GM23338 (cell line): ENCODE results near the gene GSTM5. TPM values are rescaled to one million over a fixed set of nuclear protein-coding genes. Genes with fewer than 3 reads are reported as not detected.

ENCODE experiments used
- ATAC-seq: fragments of 200-7000 bp; cut with Tn5 transposase; 3 replicates; pipeline ENCODE4 v1.9.1; 2020
- DNase-seq: peaks from one replicate; pipeline ENCODE4 v3.0.0-alpha.2; 2015; ENCODE audit warnings: low spot score
- H2AFZ ChIP-seq: fragments of 200-600 bp; sonication (generic); 2 replicates; pipeline ENCODE4 v1.8.0; 2016; ENCODE audit warnings: antibody characterized with exemption, mild to moderate bottlenecking, moderate library complexity
- H3F3A ChIP-seq: fragments of 200-600 bp; sonication (generic); replicated peaks from 2 replicates; pipeline ENCODE4 v1.8.0; 2017; ENCODE audit warnings: antibody characterized with exemption, mixed run types, low read depth
- H3K27ac ChIP-seq: fragments of 200-600 bp; sonication (generic); 2 replicates; pipeline ENCODE4 v1.6.1; 2016; ENCODE audit warnings: low read depth
- H3K27me3 ChIP-seq: fragments of 200-600 bp; sonication (generic); 2 replicates; pipeline ENCODE4 v1.8.0; 2016; ENCODE audit warnings: mild to moderate bottlenecking, mixed run types, moderate library complexity; ENCODE audit not compliant: insufficient read depth
- H3K36me3 ChIP-seq: fragments of 200-600 bp; sonication (generic); 2 replicates; pipeline ENCODE4 v1.8.0; 2016; ENCODE audit warnings: mild to moderate bottlenecking; ENCODE audit not compliant: insufficient read depth
- H3K4me1 ChIP-seq: fragments of 200-600 bp; sonication (generic); 2 replicates; pipeline ENCODE4 v1.8.0; 2016; ENCODE audit warnings: mild to moderate bottlenecking, moderate library complexity; ENCODE audit not compliant: insufficient read depth
- H3K4me2 ChIP-seq: fragments of 200-600 bp; sonication (generic); 2 replicates; pipeline ENCODE4 v1.7.1; 2017; ENCODE audit warnings: mixed run types
- H3K4me3 ChIP-seq: fragments of 200-600 bp; sonication (generic); 2 replicates; pipeline ENCODE4 v1.6.1; 2016; ENCODE audit warnings: mixed run types
- H3K79me2 ChIP-seq: fragments of 200-600 bp; sonication (generic); replicated peaks from 2 replicates; pipeline ENCODE4 v1.8.0; 2017; ENCODE audit warnings: mild to moderate bottlenecking; ENCODE audit not compliant: insufficient read depth
- H3K9me2 ChIP-seq: fragments of 200-600 bp; sonication (generic); 2 replicates; pipeline ENCODE4 v1.8.0; 2017; ENCODE audit not compliant: insufficient read depth
- H4K20me1 ChIP-seq: fragments of 200-600 bp; sonication (generic); replicated peaks from 2 replicates; pipeline ENCODE4 v1.8.0; 2017; ENCODE audit warnings: mild to moderate bottlenecking; ENCODE audit not compliant: insufficient read depth
- H3K27ac Mint-ChIP-seq: 2 replicates; pipeline ENCODE4 v1.8.0; 2020; ENCODE audit warnings: inconsistent platforms, mild to moderate bottlenecking, moderate library complexity, mixed read lengths
- H3K27me3 Mint-ChIP-seq: 3 replicates; pipeline ENCODE4 v1.8.0; 2022; ENCODE audit warnings: low read depth, mild to moderate bottlenecking, moderate library complexity, mixed read lengths, inconsistent platforms; ENCODE audit not compliant: insufficient read depth, poor library complexity
- H3K36me3 Mint-ChIP-seq: 3 replicates; pipeline ENCODE4 v1.8.0; 2021; ENCODE audit warnings: low read depth, mild to moderate bottlenecking, inconsistent platforms, moderate library complexity, mixed read lengths
- H3K4me1 Mint-ChIP-seq: 3 replicates; pipeline ENCODE4 v1.8.0; 2020; ENCODE audit warnings: mild to moderate bottlenecking, inconsistent platforms, mixed read lengths
- H3K4me3 Mint-ChIP-seq: 3 replicates; pipeline ENCODE4 v1.8.0; 2021; ENCODE audit warnings: moderate library complexity, mild to moderate bottlenecking, inconsistent platforms, mixed read lengths
- H3K9me3 Mint-ChIP-seq: 3 replicates; pipeline ENCODE4 v1.8.0; 2020; ENCODE audit warnings: moderate library complexity, mild to moderate bottlenecking, inconsistent platforms, mixed read lengths
- CREB1 ChIP-seq: fragments of 250-450 bp; sonication (Bioruptor Pico); IDR thresholded peaks from 2 replicates; pipeline ENCODE4 v1.5.0; 2020; ENCODE audit warnings: low read depth, mild to moderate bottlenecking, moderate library complexity
- EZH2 ChIP-seq: fragments of 200-600 bp; sonication (generic); IDR thresholded peaks from one replicate; pipeline ENCODE4 v1.8.0; 2017; ENCODE audit warnings: antibody characterized with exemption, mild to moderate bottlenecking, low read depth; ENCODE audit not compliant: unreplicated experiment
- EZH2phosphoT487 ChIP-seq: fragments of 200-600 bp; sonication (generic); IDR thresholded peaks from one replicate; pipeline ENCODE4 v1.8.1; 2018; ENCODE audit warnings: antibody characterized with exemption; ENCODE audit not compliant: unreplicated experiment
- JUNB ChIP-seq: IDR thresholded peaks from one replicate; pipeline ENCODE4 v1.6.1; 2016; ENCODE audit warnings: antibody characterized with exemption; ENCODE audit not compliant: unreplicated experiment
- NANOG ChIP-seq: IDR thresholded peaks from 2 replicates; pipeline ENCODE4 v1.6.1; 2016; ENCODE audit warnings: antibody characterized with exemption, borderline replicate concordance
- POLR2AphosphoS5 ChIP-seq: IDR thresholded peaks from 2 replicates; pipeline ENCODE4 v1.6.1; 2016; ENCODE audit warnings: antibody characterized with exemption, low read depth
- STAT1 ChIP-seq: IDR thresholded peaks from one replicate; pipeline ENCODE4 v1.6.1; 2016; ENCODE audit warnings: antibody characterized with exemption; ENCODE audit not compliant: unreplicated experiment
- ZNF114 ChIP-seq: fragments of 250-450 bp; sonication (Bioruptor Pico); IDR thresholded peaks from 2 replicates; pipeline ENCODE4 v1.5.0; 2020; ENCODE audit warnings: mild to moderate bottlenecking, moderate library complexity
- ZNF331 ChIP-seq: fragments of 250-450 bp; sonication (Bioruptor Pico); IDR thresholded peaks from 2 replicates; pipeline ENCODE4 v1.5.0; 2020; ENCODE audit warnings: low read depth, mild to moderate bottlenecking, moderate library complexity
- polyA plus RNA-seq: library from polyadenylated mRNA; unstranded; fragments of >200 nt; fragmentation: Nextera tagmentation; extraction: Ambion mirVana; gene quantifications from 2 replicates; pipeline ENCODE4 v1.2.1, GENCODE V29; 2016
- total RNA-seq: library from RNA; depleted of rRNA; stranded (reverse); fragments of >200 nt; shearing (Covaris generic); gene quantifications from 2 replicates; pipeline ENCODE4 v1.2.3, GENCODE V29; 2014
- TF ChIP-seq, protein P1 (sequence below): fragments of 250-450 bp; sonication (Bioruptor Pico); IDR thresholded peaks from 2 replicates; pipeline ENCODE4 v1.5.0; 2020; ENCODE audit warnings: mild to moderate bottlenecking, moderate library complexity
- TF ChIP-seq, protein P2 (sequence below): IDR thresholded peaks from 2 replicates; pipeline ENCODE4 v1.6.1; 2016; ENCODE audit warnings: antibody characterized with exemption
- TF ChIP-seq, protein P3 (sequence below): IDR thresholded peaks from one replicate; pipeline ENCODE4 v1.6.1; 2018; ENCODE audit warnings: antibody characterized with exemption; ENCODE audit not compliant: unreplicated experiment
- TF ChIP-seq, protein P4 (sequence below), 2 experiments: fragments of 200-600 bp in 1 of 2; sonication (generic) in 1 of 2; conservative IDR thresholded peaks; 2 replicates each; pipeline versions ENCODE4 v1.5.1 to v1.6.1; 2016 to 2017; ENCODE audit warnings: antibody characterized with exemption in 2 of 2, low read depth in 2 of 2, mild to moderate bottlenecking in 2 of 2, moderate library complexity in 1 of 2

The GSTM5 gene
- total and polyA plus RNA-seq, 2 experiments from 2014 or later = 2.5 to 5.0 TPM

DNA sequence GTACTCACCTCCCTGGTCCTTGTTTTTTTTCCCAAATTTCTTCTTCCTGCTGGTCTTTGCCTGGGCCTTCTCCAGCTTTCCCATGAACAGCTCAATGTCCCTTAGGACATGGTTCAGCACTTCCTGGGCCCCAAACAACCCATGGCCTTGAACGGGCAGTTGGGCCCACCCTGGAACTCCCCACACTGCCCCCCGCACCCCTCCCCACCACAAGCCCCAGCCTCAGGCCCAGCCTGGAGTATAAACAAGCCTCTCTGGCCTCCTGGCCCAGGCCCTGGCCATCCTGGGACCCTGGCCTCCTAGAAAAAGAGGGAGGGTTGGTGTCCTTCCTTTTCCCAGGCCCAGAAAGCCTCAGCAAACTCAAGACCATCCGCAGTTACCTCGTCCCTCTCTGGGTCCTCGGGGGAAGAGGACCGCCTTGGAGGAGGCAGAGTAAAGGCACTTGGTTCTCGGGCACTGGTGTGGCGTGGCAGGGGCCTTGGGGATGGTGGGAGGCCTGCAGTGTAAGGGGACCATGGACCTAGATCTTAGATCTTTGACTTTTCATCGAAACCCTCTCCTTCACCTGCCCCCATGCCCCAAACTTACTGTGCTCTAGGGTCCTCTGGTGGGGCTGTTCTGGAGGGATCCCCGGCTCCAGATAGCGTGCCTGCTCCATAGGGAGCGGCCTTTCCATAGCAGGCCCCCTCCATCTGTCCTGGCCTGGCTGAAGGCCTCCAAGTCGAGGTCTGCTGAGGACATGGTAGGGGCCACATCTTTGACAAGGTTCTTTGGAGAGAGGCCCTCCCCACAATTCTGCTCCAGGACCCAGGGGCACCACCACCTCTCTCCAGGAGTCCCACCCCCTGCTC lies 46.1 kb downstream of the GSTM5 start:
- no peak for DNase-seq
- H3F3A ChIP-seq = no peaks in the 10 kb centered on the region
- no peak for ATAC-seq
- H3K9me2 ChIP-seq = no peaks in the 10 kb centered on the region
- H3K4me2 ChIP-seq = no peak overlapping the region
- no peaks in the 10 kb centered on the region for H3K79me2 ChIP-seq
- H3K36me3 Mint-ChIP-seq = no peaks in the 10 kb centered on the region; the same call in 2 of the 3 replicates
- peaks cover 8% of the 10 kb centered on the region for H3K27me3 Mint-ChIP-seq
- no peak overlapping the region for H3K27ac Mint-ChIP-seq
- H3K27me3 ChIP-seq = no peaks in the 10 kb centered on the region
- H3K27ac ChIP-seq = no peak overlapping the region
- no peaks in the 10 kb centered on the region; the same call in 2 of the 3 replicates for H3K9me3 Mint-ChIP-seq
- no peak overlapping the region for H3K4me3 ChIP-seq
- no peaks in the 10 kb centered on the region for H4K20me1 ChIP-seq
- H3K4me1 Mint-ChIP-seq = peaks cover 5% of the 10 kb centered on the region
- TF ChIP-seq, protein P1, sequence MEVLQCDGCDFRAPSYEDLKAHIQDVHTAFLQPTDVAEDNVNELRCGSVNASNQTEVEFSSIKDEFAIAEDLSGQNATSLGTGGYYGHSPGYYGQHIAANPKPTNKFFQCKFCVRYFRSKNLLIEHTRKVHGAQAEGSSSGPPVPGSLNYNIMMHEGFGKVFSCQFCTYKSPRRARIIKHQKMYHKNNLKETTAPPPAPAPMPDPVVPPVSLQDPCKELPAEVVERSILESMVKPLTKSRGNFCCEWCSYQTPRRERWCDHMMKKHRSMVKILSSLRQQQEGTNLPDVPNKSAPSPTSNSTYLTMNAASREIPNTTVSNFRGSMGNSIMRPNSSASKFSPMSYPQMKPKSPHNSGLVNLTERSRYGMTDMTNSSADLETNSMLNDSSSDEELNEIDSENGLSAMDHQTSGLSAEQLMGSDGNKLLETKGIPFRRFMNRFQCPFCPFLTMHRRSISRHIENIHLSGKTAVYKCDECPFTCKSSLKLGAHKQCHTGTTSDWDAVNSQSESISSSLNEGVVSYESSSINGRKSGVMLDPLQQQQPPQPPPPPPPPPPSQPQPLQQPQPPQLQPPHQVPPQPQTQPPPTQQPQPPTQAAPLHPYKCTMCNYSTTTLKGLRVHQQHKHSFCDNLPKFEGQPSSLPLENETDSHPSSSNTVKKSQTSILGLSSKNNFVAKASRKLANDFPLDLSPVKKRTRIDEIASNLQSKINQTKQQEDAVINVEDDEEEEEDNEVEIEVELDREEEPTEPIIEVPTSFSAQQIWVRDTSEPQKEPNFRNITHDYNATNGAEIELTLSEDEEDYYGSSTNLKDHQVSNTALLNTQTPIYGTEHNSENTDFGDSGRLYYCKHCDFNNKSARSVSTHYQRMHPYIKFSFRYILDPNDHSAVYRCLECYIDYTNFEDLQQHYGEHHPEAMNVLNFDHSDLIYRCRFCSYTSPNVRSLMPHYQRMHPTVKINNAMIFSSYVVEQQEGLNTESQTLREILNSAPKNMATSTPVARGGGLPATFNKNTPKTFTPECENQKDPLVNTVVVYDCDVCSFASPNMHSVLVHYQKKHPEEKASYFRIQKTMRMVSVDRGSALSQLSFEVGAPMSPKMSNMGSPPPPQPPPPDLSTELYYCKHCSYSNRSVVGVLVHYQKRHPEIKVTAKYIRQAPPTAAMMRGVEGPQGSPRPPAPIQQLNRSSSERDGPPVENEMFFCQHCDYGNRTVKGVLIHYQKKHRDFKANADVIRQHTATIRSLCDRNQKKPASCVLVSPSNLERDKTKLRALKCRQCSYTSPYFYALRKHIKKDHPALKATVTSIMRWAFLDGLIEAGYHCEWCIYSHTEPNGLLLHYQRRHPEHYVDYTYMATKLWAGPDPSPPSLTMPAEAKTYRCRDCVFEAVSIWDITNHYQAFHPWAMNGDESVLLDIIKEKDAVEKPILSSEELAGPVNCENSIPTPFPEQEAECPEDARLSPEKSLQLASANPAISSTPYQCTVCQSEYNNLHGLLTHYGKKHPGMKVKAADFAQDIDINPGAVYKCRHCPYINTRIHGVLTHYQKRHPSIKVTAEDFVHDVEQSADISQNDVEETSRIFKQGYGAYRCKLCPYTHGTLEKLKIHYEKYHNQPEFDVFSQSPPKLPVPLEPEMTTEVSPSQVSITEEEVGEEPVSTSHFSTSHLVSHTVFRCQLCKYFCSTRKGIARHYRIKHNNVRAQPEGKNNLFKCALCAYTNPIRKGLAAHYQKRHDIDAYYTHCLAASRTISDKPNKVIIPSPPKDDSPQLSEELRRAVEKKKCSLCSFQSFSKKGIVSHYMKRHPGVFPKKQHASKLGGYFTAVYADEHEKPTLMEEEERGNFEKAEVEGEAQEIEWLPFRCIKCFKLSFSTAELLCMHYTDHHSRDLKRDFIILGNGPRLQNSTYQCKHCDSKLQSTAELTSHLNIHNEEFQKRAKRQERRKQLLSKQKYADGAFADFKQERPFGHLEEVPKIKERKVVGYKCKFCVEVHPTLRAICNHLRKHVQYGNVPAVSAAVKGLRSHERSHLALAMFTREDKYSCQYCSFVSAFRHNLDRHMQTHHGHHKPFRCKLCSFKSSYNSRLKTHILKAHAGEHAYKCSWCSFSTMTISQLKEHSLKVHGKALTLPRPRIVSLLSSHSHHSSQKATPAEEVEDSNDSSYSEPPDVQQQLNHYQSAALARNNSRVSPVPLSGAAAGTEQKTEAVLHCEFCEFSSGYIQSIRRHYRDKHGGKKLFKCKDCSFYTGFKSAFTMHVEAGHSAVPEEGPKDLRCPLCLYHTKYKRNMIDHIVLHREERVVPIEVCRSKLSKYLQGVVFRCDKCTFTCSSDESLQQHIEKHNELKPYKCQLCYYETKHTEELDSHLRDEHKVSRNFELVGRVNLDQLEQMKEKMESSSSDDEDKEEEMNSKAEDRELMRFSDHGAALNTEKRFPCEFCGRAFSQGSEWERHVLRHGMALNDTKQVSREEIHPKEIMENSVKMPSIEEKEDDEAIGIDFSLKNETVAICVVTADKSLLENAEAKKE (CRISPR knock-in tag) = no peak
- TF ChIP-seq STAT1 = no peak
- no peak for TF ChIP-seq ZNF114 (CRISPR knock-in tag)
- TF ChIP-seq POLR2AphosphoS5 = no peak
- TF ChIP-seq JUNB = no peak
- TF ChIP-seq, protein P2, sequence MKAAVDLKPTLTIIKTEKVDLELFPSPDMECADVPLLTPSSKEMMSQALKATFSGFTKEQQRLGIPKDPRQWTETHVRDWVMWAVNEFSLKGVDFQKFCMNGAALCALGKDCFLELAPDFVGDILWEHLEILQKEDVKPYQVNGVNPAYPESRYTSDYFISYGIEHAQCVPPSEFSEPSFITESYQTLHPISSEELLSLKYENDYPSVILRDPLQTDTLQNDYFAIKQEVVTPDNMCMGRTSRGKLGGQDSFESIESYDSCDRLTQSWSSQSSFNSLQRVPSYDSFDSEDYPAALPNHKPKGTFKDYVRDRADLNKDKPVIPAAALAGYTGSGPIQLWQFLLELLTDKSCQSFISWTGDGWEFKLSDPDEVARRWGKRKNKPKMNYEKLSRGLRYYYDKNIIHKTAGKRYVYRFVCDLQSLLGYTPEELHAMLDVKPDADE = no peak
- TF ChIP-seq, protein P3, sequence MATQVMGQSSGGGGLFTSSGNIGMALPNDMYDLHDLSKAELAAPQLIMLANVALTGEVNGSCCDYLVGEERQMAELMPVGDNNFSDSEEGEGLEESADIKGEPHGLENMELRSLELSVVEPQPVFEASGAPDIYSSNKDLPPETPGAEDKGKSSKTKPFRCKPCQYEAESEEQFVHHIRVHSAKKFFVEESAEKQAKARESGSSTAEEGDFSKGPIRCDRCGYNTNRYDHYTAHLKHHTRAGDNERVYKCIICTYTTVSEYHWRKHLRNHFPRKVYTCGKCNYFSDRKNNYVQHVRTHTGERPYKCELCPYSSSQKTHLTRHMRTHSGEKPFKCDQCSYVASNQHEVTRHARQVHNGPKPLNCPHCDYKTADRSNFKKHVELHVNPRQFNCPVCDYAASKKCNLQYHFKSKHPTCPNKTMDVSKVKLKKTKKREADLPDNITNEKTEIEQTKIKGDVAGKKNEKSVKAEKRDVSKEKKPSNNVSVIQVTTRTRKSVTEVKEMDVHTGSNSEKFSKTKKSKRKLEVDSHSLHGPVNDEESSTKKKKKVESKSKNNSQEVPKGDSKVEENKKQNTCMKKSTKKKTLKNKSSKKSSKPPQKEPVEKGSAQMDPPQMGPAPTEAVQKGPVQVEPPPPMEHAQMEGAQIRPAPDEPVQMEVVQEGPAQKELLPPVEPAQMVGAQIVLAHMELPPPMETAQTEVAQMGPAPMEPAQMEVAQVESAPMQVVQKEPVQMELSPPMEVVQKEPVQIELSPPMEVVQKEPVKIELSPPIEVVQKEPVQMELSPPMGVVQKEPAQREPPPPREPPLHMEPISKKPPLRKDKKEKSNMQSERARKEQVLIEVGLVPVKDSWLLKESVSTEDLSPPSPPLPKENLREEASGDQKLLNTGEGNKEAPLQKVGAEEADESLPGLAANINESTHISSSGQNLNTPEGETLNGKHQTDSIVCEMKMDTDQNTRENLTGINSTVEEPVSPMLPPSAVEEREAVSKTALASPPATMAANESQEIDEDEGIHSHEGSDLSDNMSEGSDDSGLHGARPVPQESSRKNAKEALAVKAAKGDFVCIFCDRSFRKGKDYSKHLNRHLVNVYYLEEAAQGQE = no peak
- TF ChIP-seq EZH2phosphoT487 = no peak
- TF ChIP-seq CREB1 (CRISPR knock-in tag) = no peak
- no peak for TF ChIP-seq EZH2
- no peak for TF ChIP-seq NANOG
- TF ChIP-seq, protein P4, sequence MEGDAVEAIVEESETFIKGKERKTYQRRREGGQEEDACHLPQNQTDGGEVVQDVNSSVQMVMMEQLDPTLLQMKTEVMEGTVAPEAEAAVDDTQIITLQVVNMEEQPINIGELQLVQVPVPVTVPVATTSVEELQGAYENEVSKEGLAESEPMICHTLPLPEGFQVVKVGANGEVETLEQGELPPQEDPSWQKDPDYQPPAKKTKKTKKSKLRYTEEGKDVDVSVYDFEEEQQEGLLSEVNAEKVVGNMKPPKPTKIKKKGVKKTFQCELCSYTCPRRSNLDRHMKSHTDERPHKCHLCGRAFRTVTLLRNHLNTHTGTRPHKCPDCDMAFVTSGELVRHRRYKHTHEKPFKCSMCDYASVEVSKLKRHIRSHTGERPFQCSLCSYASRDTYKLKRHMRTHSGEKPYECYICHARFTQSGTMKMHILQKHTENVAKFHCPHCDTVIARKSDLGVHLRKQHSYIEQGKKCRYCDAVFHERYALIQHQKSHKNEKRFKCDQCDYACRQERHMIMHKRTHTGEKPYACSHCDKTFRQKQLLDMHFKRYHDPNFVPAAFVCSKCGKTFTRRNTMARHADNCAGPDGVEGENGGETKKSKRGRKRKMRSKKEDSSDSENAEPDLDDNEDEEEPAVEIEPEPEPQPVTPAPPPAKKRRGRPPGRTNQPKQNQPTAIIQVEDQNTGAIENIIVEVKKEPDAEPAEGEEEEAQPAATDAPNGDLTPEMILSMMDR (conservative IDR thresholded peaks at IDR 0.05; ENCODE audit: low read depth in 2 of 2) = no peak
- no peak for TF ChIP-seq ZNF331
- no peak overlapping the region for H2AFZ ChIP-seq
- no peaks in the 10 kb centered on the region for H3K36me3 ChIP-seq
- no peak overlapping the region for H3K4me3 Mint-ChIP-seq
- H3K4me1 ChIP-seq = no peaks in the 10 kb centered on the region
